ENCODE measurements around the gene RPL41.

Gene RPL41

GRCh38 chr12:56158926-56159461 is 42.6 kb downstream of the RPL41 start:
- Histone ChIP-seq H3K56ac (ENCODE audit: low read length) (peak overlapping the region; percentile 100), H3K79me2 (ENCODE audit: control insufficient read depth, insufficient read depth, low read length) (peaks cover 28% of the 10 kb centered on the region), H3K23ac (ENCODE audit: low read length) (peak overlapping the region; percentile 92), H3K36me3 (ENCODE audit: control insufficient read depth, insufficient read depth, low read length) (peaks cover 14% of the 10 kb centered on the region), H4K8ac (ENCODE audit: low read depth, low read length) (no peak overlapping the region), H3K4me1 (ENCODE audit: control insufficient read depth, low read depth, low read length) (peaks cover 17% of the 10 kb centered on the region), H3K18ac (ENCODE audit: low read length) (peak overlapping the region; percentile 85), H3K27me3 (ENCODE audit: insufficient read depth, low read length, poor library complexity) (no peaks in the 10 kb centered on the region), H2AK5ac (ENCODE audit: low read length) (peak overlapping the region; percentile 92), H3K27ac (ENCODE audit: low read depth, low read length) (peak overlapping the region; percentile 83), H3K4me3 (ENCODE audit: low read length) (peak overlapping the region; percentile 99), H2BK5ac (ENCODE audit: low read length) (peak overlapping the region; percentile 81), H2BK15ac (replicated peaks; ENCODE audit: low read depth) (no peak overlapping the region), H2BK120ac (ENCODE audit: low read depth, low read length) (no peak overlapping the region), H3K4ac (ENCODE audit: low read depth, low read length) (peak overlapping the region; percentile 99), H3K79me1 (ENCODE audit: low read length) (peaks cover 10% of the 10 kb centered on the region), H4K5ac (ENCODE audit: low read length) (no peak overlapping the region), H3K9ac (ENCODE audit: low read length) (peak overlapping the region; percentile 100), H3K4me2 (ENCODE audit: low read length) (peak overlapping the region; percentile 95)
- WGBS (ENCODE audit: extremely low coverage, insufficient coverage, low lambda C conversion rate), result no CpG with 5 or more reads among the region's 6 CpGs
- peak; percentile 89 for DNase-seq

GRCh38 chr12:56159482-56160192 is 43.2 kb downstream of the RPL41 start:
- H3K4ac ChIP-seq (ENCODE audit: low read depth, low read length), result no peak overlapping the region
- H3K79me1 ChIP-seq (ENCODE audit: low read length), result peaks cover 10% of the 10 kb centered on the region
- no CpG with 5 or more reads among the region's 8 CpGs for WGBS (ENCODE audit: extremely low coverage, insufficient coverage, low lambda C conversion rate)
- H2BK5ac ChIP-seq (ENCODE audit: low read length), result no peak overlapping the region
- DNase-seq, result no peak
- H3K23ac ChIP-seq (ENCODE audit: low read length), result no peak overlapping the region
- H3K36me3 ChIP-seq (ENCODE audit: control insufficient read depth, insufficient read depth, low read length), result peaks cover 14% of the 10 kb centered on the region
- no peak overlapping the region for H3K27ac ChIP-seq (ENCODE audit: low read depth, low read length)
- H3K18ac ChIP-seq (ENCODE audit: low read length), result no peak overlapping the region
- H3K4me2 ChIP-seq (ENCODE audit: low read length), result peak overlapping the region; percentile 95
- no peak overlapping the region for H4K5ac ChIP-seq (ENCODE audit: low read length)
- H3K4me1 ChIP-seq (ENCODE audit: control insufficient read depth, low read depth, low read length), result peaks cover 17% of the 10 kb centered on the region
- peaks cover 28% of the 10 kb centered on the region for H3K79me2 ChIP-seq (ENCODE audit: control insufficient read depth, insufficient read depth, low read length)
- H2BK120ac ChIP-seq (ENCODE audit: low read depth, low read length), result no peak overlapping the region
- H4K8ac ChIP-seq (ENCODE audit: low read depth, low read length), result no peak overlapping the region
- no peaks in the 10 kb centered on the region for H3K27me3 ChIP-seq (ENCODE audit: insufficient read depth, low read length, poor library complexity)
- peak overlapping the region; percentile 100 for H3K9ac ChIP-seq (ENCODE audit: low read length)
- peak overlapping the region; percentile 100 for H3K56ac ChIP-seq (ENCODE audit: low read length)
- no peak overlapping the region for H2AK5ac ChIP-seq (ENCODE audit: low read length)
- H2BK15ac ChIP-seq (replicated peaks; ENCODE audit: low read depth), result no peak overlapping the region
- H3K4me3 ChIP-seq (ENCODE audit: low read length), result peak overlapping the region; percentile 99

DNA sequence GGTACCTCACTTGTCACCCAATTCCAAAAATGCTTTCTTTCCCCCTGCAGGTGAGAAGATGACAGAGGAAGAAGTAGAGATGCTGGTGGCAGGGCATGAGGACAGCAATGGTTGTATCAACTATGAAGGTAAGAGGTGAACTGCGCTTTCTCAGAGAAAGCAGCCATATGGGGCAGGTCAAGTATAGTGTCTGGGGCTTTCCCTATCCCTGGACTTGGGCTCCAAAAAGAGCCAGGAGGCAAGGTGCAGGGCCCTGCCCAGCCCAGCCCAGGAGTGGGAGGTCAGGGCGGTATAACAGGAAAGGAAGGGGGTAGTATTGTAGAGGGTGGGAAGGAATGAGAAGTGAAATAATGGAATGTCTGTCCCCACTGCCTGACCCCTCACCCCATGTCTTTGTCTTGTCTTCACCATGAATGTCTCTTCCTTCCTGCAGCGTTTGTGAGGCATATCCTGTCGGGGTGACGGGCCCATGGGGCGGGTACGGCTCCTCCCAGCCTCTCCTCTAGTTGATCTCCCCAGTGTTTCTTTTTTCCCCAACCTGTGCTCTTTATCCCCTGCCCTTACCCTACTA is 43.8 kb downstream of the RPL41 start:
- Histone ChIP-seq H3K79me1 (ENCODE audit: low read length) (peaks cover 10% of the 10 kb centered on the region), H2AK5ac (ENCODE audit: low read length) (no peak overlapping the region), H3K27me3 (ENCODE audit: insufficient read depth, low read length, poor library complexity) (no peaks in the 10 kb centered on the region), H3K36me3 (ENCODE audit: control insufficient read depth, insufficient read depth, low read length) (peaks cover 14% of the 10 kb centered on the region), H4K8ac (ENCODE audit: low read depth, low read length) (no peak overlapping the region), H3K4me2 (ENCODE audit: low read length) (peak overlapping the region; percentile 95), H4K5ac (ENCODE audit: low read length) (no peak overlapping the region), H3K56ac (ENCODE audit: low read length) (peak overlapping the region; percentile 100), H3K79me2 (ENCODE audit: control insufficient read depth, insufficient read depth, low read length) (peaks cover 28% of the 10 kb centered on the region), H3K18ac (ENCODE audit: low read length) (no peak overlapping the region), H3K4me3 (ENCODE audit: low read length) (peak overlapping the region; percentile 7), H3K23ac (ENCODE audit: low read length) (no peak overlapping the region), H2BK5ac (ENCODE audit: low read length) (no peak overlapping the region), H3K4ac (ENCODE audit: low read depth, low read length) (no peak overlapping the region), H3K9ac (ENCODE audit: low read length) (peak overlapping the region; percentile 100), H2BK120ac (ENCODE audit: low read depth, low read length) (no peak overlapping the region), H2BK15ac (replicated peaks; ENCODE audit: low read depth) (no peak overlapping the region), H3K27ac (ENCODE audit: low read depth, low read length) (no peak overlapping the region), H3K4me1 (ENCODE audit: control insufficient read depth, low read depth, low read length) (peaks cover 17% of the 10 kb centered on the region)
- DNase-seq, result peak; percentile 21
- WGBS (ENCODE audit: extremely low coverage, insufficient coverage, low lambda C conversion rate), result no CpG with 5 or more reads among the region's 7 CpGs

DNA sequence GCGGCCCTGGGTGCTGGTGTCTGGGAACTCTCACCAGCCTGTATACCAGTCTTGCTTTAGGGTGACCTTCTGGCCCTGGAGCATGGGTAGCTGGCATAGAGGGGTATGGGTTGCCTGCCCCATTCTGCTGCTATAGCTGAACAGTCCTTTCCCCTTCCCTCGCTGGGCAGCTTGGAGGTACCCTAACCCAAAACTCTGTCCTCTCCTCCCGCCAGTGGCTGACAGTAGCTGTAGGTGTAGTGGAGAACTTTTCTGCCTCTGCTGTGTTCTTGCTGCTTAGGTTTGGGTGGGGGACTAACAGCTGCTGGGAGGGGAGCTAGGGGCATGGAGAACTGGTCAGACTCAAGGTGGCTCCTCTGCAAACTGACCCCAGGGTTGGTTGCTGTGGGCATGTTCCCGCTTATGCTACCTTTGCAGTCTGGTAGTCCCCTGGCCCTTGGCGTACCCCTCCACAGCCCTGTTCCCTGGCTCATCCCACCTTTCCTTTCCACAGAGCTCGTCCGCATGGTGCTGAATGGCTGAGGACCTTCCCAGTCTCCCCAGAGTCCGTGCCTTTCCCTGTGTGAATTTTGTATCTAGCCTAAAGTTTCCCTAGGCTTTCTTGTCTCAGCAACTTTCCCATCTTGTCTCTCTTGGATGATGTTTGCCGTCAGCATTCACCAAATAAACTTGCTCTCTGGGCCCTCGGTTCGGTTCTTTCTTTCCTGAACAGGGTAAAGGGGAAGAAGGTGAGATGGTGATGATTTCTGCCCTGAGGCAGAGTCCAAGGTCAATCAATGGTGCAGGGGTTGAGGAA is 44.7 kb downstream of the RPL41 start:
- Histone ChIP-seq H3K4me2 (ENCODE audit: low read length) (peak overlapping the region; percentile 15), H4K5ac (ENCODE audit: low read length) (no peak overlapping the region), H3K4me3 (ENCODE audit: low read length) (no peak overlapping the region), H2BK15ac (replicated peaks; ENCODE audit: low read depth) (no peak overlapping the region), H3K27me3 (ENCODE audit: insufficient read depth, low read length, poor library complexity) (no peaks in the 10 kb centered on the region), H3K79me2 (ENCODE audit: control insufficient read depth, insufficient read depth, low read length) (peaks cover 28% of the 10 kb centered on the region), H3K36me3 (ENCODE audit: control insufficient read depth, insufficient read depth, low read length) (peaks cover 14% of the 10 kb centered on the region), H2AK5ac (ENCODE audit: low read length) (no peak overlapping the region), H3K56ac (ENCODE audit: low read length) (peak overlapping the region; percentile 35), H3K23ac (ENCODE audit: low read length) (no peak overlapping the region), H3K18ac (ENCODE audit: low read length) (no peak overlapping the region), H3K27ac (ENCODE audit: low read depth, low read length) (no peak overlapping the region), H3K4ac (ENCODE audit: low read depth, low read length) (no peak overlapping the region), H3K4me1 (ENCODE audit: control insufficient read depth, low read depth, low read length) (peaks cover 17% of the 10 kb centered on the region), H4K8ac (ENCODE audit: low read depth, low read length) (no peak overlapping the region), H2BK120ac (ENCODE audit: low read depth, low read length) (no peak overlapping the region), H2BK5ac (ENCODE audit: low read length) (no peak overlapping the region), H3K9ac (ENCODE audit: low read length) (peak overlapping the region; percentile 37), H3K79me1 (ENCODE audit: low read length) (peaks cover 10% of the 10 kb centered on the region)
- no CpG with 5 or more reads among the region's 11 CpGs for WGBS (ENCODE audit: extremely low coverage, insufficient coverage, low lambda C conversion rate)
- DNase-seq, result peak; percentile 3

DNA sequence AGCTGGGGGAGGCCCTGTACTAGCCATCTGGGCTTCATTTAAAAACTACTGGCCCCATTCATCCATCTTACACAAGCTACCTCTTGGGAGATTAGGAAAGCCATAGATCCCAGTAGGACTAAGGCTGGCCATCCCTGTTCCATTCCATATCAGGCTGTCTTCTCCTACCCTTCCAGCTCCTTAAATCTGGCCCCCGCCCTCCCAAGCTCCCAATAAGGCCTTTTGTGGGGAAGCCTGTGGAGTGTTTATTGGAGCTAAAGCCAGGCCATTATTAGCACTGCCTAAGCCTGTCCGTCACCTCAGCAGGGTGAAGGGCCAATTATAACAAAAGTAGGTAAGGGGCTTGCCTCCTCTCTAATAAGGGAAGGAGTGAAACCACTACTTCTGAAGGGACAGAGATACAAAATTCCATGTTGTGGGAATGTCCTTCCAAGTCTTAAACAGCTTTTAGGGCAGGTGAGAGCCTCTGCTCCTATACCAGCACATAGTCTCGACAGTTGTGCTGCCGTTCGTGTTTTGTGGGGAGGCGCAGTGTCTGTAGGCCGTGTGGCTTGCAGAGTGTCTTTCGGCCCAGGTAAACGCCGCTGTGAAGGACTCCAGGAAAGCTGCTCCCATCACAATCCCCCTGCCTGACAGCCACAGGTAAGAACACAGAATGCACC is 45.4 kb downstream of the RPL41 start:
- peaks cover 14% of the 10 kb centered on the region for H3K36me3 ChIP-seq (ENCODE audit: control insufficient read depth, insufficient read depth, low read length)
- no peak overlapping the region for H3K4ac ChIP-seq (ENCODE audit: low read depth, low read length)
- H3K4me1 ChIP-seq (ENCODE audit: control insufficient read depth, low read depth, low read length), result peaks cover 17% of the 10 kb centered on the region
- H3K27ac ChIP-seq (ENCODE audit: low read depth, low read length), result no peak overlapping the region
- H3K27me3 ChIP-seq (ENCODE audit: insufficient read depth, low read length, poor library complexity), result no peaks in the 10 kb centered on the region
- H3K4me3 ChIP-seq (ENCODE audit: low read length), result no peak overlapping the region
- H4K8ac ChIP-seq (ENCODE audit: low read depth, low read length), result no peak overlapping the region
- no peak overlapping the region for H2BK15ac ChIP-seq (replicated peaks; ENCODE audit: low read depth)
- H3K56ac ChIP-seq (ENCODE audit: low read length), result peak overlapping the region; percentile 17
- peaks cover 28% of the 10 kb centered on the region for H3K79me2 ChIP-seq (ENCODE audit: control insufficient read depth, insufficient read depth, low read length)
- H2AK5ac ChIP-seq (ENCODE audit: low read length), result no peak overlapping the region
- no CpG with 5 or more reads among the region's 10 CpGs for WGBS (ENCODE audit: extremely low coverage, insufficient coverage, low lambda C conversion rate)
- peaks cover 10% of the 10 kb centered on the region for H3K79me1 ChIP-seq (ENCODE audit: low read length)
- H3K4me2 ChIP-seq (ENCODE audit: low read length), result no peak overlapping the region
- no peak overlapping the region for H2BK120ac ChIP-seq (ENCODE audit: low read depth, low read length)
- no peak overlapping the region for H2BK5ac ChIP-seq (ENCODE audit: low read length)
- H3K18ac ChIP-seq (ENCODE audit: low read length), result no peak overlapping the region
- peak overlapping the region; percentile 4 for H3K9ac ChIP-seq (ENCODE audit: low read length)
- H4K5ac ChIP-seq (ENCODE audit: low read length), result no peak overlapping the region
- DNase-seq, result peak; percentile 19
- no peak overlapping the region for H3K23ac ChIP-seq (ENCODE audit: low read length)

All from mesendoderm (in vitro differentiated cells).